LNCaP clone FGC (cell line): ENCODE results near the gene PCDH9.

Source experiments
- DNase-seq: peaks from one replicate; pipeline ENCODE4 v3.0.0-alpha.2; 2011; ENCODE audit warnings: low read depth
- H3K4me3 ChIP-seq: 2 replicates; pipeline ENCODE4 v1.5.1; 2011; ENCODE audit warnings: mild to moderate bottlenecking, low read depth, low read length, control low read depth
- TF ChIP-seq, protein P1 (sequence below): IDR thresholded peaks from 2 replicates; pipeline ENCODE4 v1.5.1; 2012; ENCODE audit warnings: mild to moderate bottlenecking; ENCODE audit not compliant: control insufficient read depth, insufficient read depth; ENCODE audit errors: extremely low read depth

Gene PCDH9

GRCh38 chr13:67259208-67259607 is 29.1 kb upstream of the PCDH9 start:
- no peak for DNase-seq
- TF ChIP-seq, protein P1, sequence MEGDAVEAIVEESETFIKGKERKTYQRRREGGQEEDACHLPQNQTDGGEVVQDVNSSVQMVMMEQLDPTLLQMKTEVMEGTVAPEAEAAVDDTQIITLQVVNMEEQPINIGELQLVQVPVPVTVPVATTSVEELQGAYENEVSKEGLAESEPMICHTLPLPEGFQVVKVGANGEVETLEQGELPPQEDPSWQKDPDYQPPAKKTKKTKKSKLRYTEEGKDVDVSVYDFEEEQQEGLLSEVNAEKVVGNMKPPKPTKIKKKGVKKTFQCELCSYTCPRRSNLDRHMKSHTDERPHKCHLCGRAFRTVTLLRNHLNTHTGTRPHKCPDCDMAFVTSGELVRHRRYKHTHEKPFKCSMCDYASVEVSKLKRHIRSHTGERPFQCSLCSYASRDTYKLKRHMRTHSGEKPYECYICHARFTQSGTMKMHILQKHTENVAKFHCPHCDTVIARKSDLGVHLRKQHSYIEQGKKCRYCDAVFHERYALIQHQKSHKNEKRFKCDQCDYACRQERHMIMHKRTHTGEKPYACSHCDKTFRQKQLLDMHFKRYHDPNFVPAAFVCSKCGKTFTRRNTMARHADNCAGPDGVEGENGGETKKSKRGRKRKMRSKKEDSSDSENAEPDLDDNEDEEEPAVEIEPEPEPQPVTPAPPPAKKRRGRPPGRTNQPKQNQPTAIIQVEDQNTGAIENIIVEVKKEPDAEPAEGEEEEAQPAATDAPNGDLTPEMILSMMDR: no peak
- no peak overlapping the region for H3K4me3 ChIP-seq

DNA sequence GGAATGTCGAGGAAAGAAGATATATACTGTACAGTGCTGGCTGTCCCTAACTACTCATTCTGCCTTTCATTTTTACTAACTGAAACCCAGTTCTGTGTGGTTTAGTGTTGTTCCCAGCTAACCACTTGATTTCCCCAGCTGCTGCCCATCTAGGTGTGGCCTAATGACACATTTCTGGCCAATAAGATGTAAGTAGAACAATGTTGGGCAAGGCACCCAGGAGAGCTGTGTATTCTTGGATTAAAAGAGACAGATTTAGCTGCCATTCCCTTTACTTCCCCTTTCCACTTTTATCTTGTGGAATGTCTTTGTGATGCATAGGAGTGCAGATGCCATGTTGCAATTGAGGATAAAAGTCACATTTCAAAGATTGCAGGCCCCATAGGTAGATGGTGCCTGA is 28.3 kb upstream of the PCDH9 start:
- TF ChIP-seq, protein P1: no peak
- DNase-seq: no peak
- no peak overlapping the region for H3K4me3 ChIP-seq

DNA sequence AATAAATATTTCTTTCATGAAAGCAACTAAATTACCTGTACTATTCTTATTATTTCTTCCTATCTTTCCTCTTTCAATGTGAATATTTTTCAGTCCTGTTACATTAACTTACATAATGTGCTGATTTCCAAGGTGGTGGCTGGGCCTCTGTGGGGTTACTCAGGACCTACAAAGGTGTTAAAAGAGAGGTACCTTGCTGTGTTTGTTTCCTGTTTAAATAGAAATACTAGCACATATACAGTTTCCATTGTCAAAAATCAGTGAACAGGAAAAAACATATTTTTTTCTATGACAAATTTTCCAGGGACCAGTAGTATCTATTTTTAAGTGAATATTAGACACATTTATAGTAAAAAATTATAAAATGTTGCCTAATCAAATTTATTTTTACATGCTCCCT is 8.7 kb upstream of the PCDH9 start:
- no peak overlapping the region for H3K4me3 ChIP-seq
- DNase-seq: no peak
- TF ChIP-seq, protein P1: no peak

- no peak for DNase-seq
- TF ChIP-seq, protein P1: peak; percentile 52
- no peak overlapping the region for H3K4me3 ChIP-seq
Measured at GRCh38 chr13:67238277-67238859, 8.2 kb upstream of the PCDH9 start.

- no peak for DNase-seq
- H3K4me3 ChIP-seq: no peak overlapping the region
- TF ChIP-seq, protein P1: no peak
Measured at GRCh38 chr13:67235265-67235664, 5.1 kb upstream of the PCDH9 start.

DNA sequence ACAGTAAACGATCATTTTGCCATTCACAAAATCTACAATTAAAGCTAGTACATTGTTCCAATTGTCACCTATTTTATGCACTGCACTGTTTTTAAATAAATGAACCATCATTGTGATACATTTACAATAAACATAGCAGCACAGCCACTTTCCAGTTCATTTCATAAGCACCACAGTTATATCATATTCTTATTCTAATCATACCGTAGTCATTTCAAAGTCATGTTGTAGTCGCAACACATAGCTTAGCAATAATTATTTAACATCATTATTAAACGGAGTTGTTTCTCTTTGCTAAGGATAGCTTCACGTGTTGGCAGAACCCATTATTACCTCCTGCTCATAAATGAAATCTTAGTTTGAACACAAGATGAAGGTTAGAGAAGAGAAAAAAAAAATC is 2.2 kb upstream of the PCDH9 start:
- no peak for DNase-seq
- TF ChIP-seq, protein P1: no peak
- H3K4me3 ChIP-seq: no peak overlapping the region
